BLaER1 (cell line): ENCODE measurements around the gene SEMA5A.
"Not testable (repeated sequence)": the region's sequence is repeated elsewhere in the genome, so short reads cannot be mapped to it uniquely, and the experiment has no call there.

Experiments
- H3K27ac ChIP-seq: shearing (Covaris generic); formaldehyde crosslinking; 2 replicates; pipeline ENCODE4 v1.8.1; 2022
- H3K27me3 ChIP-seq: shearing (Covaris generic); formaldehyde crosslinking; 2 replicates; pipeline ENCODE4 v1.8.1; 2022
- H3K36me3 ChIP-seq: shearing (Covaris generic); formaldehyde crosslinking; 2 replicates; pipeline ENCODE4 v1.8.1; 2022
- H3K4me1 ChIP-seq: shearing (Covaris generic); formaldehyde crosslinking; 2 replicates; pipeline ENCODE4 v1.8.1; 2022
- H3K4me2 ChIP-seq: shearing (Covaris generic); formaldehyde crosslinking; 2 replicates; pipeline ENCODE4 v1.8.1; 2022
- H3K4me3 ChIP-seq: shearing (Covaris generic); formaldehyde crosslinking; 2 replicates; pipeline ENCODE4 v1.8.1; 2022
- H3K9ac ChIP-seq: shearing (Covaris generic); formaldehyde crosslinking; 2 replicates; pipeline ENCODE4 v1.8.1; 2022
- H3K9me3 ChIP-seq: shearing (Covaris generic); formaldehyde crosslinking; 2 replicates; pipeline ENCODE4 v1.8.1; 2022
- H4K20me1 ChIP-seq: shearing (Covaris generic); formaldehyde crosslinking; 2 replicates; pipeline ENCODE4 v1.8.1; 2022
- Cebpa-rat ChIP-seq: shearing (Covaris generic); IDR thresholded peaks from 2 replicates; pipeline ENCODE4 v1.8.1; 2022

The SEMA5A gene

DNA sequence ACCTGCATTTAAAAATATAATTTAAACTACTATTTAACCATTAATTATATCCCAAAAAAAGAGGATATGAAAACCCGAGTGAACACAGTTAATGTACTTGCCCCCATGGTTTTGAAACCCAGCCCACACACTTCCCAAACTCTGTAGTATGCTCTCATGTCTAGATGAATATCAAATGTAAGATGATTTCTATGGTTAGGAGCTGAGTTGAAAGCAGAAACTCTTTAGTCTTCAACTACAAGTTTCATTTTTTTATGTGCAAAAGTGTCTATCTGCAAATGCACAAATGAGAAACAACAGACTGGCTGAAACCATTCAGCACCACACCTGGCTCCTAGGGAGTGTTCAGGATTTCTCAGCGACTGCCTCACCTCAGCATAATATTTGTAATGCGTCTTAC is 183.3 kb downstream of the SEMA5A start:
- no peak overlapping the region for H3K4me3 ChIP-seq
- H4K20me1 ChIP-seq: no peaks in the 10 kb centered on the region
- peaks cover 18% of the 10 kb centered on the region for H3K4me1 ChIP-seq
- TF ChIP-seq Cebpa-rat: no peak
- H3K4me2 ChIP-seq: peak overlapping the region; percentile 51
- H3K36me3 ChIP-seq: no peaks in the 10 kb centered on the region
- H3K9ac ChIP-seq: no peak overlapping the region
- H3K9me3 ChIP-seq: no peaks in the 10 kb centered on the region
- H3K27me3 ChIP-seq: no peaks in the 10 kb centered on the region
- no peak overlapping the region for H3K27ac ChIP-seq

DNA sequence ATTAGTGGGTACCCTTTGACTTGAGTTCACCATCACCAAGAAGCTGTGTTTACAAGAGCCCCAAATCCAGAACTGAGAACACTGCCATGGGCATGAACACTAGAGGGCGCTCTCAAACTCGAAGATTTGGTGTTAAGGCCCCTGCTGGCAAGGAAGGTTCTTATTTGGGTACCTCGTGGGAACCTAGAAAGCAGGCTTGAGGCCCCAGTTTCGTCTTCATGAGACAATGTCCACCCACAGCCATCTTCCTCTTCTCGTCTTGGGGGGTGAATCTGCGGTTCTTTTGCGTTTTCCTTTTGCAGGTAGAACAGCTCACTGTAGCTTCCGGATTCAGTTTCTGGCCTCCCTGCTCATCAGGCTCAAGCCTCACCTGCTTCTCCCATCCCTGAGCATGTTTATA is 184.0 kb downstream of the SEMA5A start:
- H4K20me1 ChIP-seq: no peaks in the 10 kb centered on the region
- H3K4me1 ChIP-seq: peaks cover 18% of the 10 kb centered on the region
- H3K27me3 ChIP-seq: no peaks in the 10 kb centered on the region
- no peak for TF ChIP-seq Cebpa-rat
- H3K27ac ChIP-seq: no peak overlapping the region
- no peaks in the 10 kb centered on the region for H3K36me3 ChIP-seq
- no peak overlapping the region for H3K4me2 ChIP-seq
- no peak overlapping the region for H3K4me3 ChIP-seq
- H3K9ac ChIP-seq: no peak overlapping the region
- no peaks in the 10 kb centered on the region for H3K9me3 ChIP-seq

DNA sequence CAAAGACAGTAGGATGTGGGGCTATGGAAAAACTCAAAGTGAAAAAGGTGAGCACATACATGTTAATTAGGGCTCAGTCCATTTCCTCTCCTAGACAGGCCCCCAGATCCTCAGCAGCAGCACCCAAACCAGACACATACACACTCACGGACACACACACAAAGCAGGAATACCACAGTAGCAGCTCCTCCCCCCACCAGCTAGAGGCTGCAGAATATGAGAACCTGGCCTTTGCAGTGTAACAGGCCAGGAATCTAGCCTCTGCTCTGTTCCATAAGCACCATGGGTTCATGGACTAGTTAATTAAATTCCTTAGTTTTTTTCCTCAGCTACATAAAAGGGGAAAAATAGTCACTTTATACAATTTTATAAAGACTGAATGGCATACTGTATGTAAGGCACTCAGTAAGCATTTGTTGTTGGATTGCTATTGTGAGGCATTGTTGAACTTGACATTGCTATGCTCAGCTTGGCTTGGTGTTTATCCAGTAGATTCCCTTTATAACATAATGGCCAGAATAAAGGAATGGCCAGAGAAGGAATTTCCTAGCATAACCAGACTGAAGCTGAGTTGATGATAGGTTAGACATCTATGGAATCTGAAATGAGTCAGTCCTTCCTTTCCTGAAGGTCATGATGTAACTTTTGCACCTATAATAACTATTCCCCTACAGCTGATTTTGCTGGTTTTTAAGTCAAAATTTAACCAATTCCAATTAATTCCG is 186.8 kb downstream of the SEMA5A start:
- no peak overlapping the region for H3K4me2 ChIP-seq
- H3K27ac ChIP-seq: no peak overlapping the region
- H3K4me3 ChIP-seq: no peak overlapping the region
- TF ChIP-seq Cebpa-rat: no peak
- H3K27me3 ChIP-seq: no peaks in the 10 kb centered on the region
- H3K9ac ChIP-seq: no peak overlapping the region
- no peaks in the 10 kb centered on the region for H3K36me3 ChIP-seq
- no peaks in the 10 kb centered on the region for H3K9me3 ChIP-seq
- peaks cover 18% of the 10 kb centered on the region for H3K4me1 ChIP-seq
- H4K20me1 ChIP-seq: no peaks in the 10 kb centered on the region

DNA sequence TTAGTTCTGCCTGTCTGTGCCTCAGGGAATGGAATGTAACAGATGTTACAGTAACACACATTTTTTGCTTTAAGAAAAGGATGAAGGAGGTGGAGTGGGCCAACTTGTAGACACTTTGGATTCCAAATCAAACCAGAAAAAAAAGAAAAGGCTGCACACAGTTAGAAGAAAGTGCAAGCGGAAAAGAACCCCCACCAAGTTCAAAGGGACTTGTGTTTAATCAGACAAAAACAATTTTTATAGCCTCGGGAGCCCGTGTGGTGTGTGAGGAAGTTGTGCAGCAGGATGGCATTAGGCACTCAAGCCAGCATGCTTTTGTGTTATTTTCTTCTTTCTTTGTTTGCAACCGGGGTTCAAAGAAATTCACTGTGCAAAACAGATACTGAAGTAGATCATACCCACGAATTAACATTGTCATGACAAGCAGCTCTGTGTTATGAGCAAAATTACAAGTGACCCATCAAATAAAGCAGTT is 189.5 kb downstream of the SEMA5A start:
- H3K27me3 ChIP-seq: no peaks in the 10 kb centered on the region
- no peak overlapping the region for H3K27ac ChIP-seq
- TF ChIP-seq Cebpa-rat: no peak
- no peak overlapping the region for H3K4me2 ChIP-seq
- no peaks in the 10 kb centered on the region for H4K20me1 ChIP-seq
- no peak overlapping the region for H3K9ac ChIP-seq
- H3K4me3 ChIP-seq: no peak overlapping the region
- no peaks in the 10 kb centered on the region for H3K4me1 ChIP-seq
- no peaks in the 10 kb centered on the region for H3K9me3 ChIP-seq
- H3K36me3 ChIP-seq: no peaks in the 10 kb centered on the region

DNA sequence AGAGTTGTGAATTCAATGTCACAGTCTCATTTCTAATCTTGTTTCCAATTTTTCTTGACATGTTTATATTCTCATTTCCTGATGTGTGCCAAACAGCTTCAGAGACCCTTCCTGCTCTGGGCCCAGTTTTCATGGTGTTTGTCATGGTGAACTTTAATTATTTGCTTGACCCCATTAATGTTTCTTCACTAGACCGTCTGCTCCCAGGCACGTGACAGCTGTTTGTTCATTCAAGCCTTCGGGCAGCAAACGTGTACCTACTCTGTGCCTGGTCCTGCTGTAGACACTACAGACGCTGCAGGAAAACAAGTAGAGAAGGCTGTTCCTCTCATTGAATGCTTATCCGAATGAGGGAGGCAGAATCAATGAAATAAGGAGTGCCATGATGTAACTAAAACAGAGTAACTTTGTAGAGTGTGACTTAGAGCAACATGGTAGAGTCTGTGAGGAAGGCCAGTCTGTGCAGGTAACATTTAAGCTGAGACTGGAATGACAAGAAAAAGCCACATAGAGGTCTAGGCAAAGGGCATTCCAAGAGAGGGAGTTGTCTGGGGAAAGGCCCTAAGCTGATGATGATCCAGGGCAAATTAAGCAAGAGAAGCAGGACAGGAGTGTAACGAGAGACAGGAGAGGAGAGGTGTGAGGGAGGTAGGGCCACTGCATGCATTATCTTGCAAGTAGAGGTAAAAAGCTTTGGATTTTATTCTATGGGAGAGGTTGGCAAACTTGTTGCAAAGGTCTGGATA is 191.4 kb downstream of the SEMA5A start:
- H3K9me3 ChIP-seq: no peaks in the 10 kb centered on the region
- H3K4me1 ChIP-seq: no peaks in the 10 kb centered on the region
- no peaks in the 10 kb centered on the region for H4K20me1 ChIP-seq
- no peak for TF ChIP-seq Cebpa-rat
- H3K4me3 ChIP-seq: no peak overlapping the region
- no peaks in the 10 kb centered on the region for H3K36me3 ChIP-seq
- no peak overlapping the region for H3K9ac ChIP-seq
- no peaks in the 10 kb centered on the region for H3K27me3 ChIP-seq
- no peak overlapping the region for H3K27ac ChIP-seq
- H3K4me2 ChIP-seq: no peak overlapping the region

DNA sequence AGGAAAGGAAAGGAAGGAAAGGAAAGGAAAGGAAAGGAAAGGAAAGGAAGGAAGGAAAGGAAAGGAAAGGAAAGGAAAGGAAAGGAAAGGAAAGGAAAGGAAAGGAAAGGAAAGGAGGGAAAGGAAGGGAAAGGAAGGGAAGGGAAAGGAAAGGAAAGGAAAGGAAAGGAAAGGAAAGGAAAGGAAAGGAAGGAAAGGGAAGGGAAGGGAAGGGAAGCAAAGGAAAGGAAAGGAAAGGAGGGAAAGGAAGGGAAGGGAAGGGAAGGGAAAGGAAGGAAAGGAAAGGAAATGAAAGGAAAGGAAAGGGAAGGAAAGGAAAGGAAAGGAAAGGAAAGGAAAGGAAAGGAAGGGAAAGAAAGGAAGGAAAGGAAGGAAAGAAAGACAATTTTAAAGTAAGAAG is 192.8 kb downstream of the SEMA5A start:
- H3K27ac ChIP-seq, H3K4me1 ChIP-seq, H3K27me3 ChIP-seq, H3K4me2 ChIP-seq, H4K20me1 ChIP-seq, H3K4me3 ChIP-seq, H3K9me3 ChIP-seq, H3K36me3 ChIP-seq, H3K9ac ChIP-seq: not testable (repeated sequence)

DNA sequence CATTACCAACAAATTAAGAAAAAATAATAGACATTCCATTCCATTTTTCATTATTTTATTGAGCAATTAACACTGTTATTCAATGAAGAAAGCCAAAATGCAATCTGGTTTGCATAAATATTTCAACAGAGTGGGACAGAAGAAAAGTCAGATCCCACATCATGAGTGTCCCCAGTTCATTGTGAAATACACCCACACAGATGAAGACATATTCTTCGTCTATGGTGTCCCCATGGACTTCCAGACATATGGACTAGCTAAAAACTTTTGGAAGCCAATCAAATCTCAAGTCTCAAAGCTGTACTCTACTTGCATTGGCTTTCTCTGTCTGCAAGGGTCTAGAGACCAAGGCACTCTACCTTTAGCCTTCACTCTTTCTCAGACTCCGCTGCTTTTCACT is 194.3 kb downstream of the SEMA5A start:
- no peaks in the 10 kb centered on the region for H3K9me3 ChIP-seq
- no peak for TF ChIP-seq Cebpa-rat
- H4K20me1 ChIP-seq: no peaks in the 10 kb centered on the region
- no peaks in the 10 kb centered on the region for H3K36me3 ChIP-seq
- no peaks in the 10 kb centered on the region for H3K27me3 ChIP-seq
- H3K4me2 ChIP-seq: no peak overlapping the region
- H3K27ac ChIP-seq: no peak overlapping the region
- no peaks in the 10 kb centered on the region for H3K4me1 ChIP-seq
- H3K4me3 ChIP-seq: no peak overlapping the region
- H3K9ac ChIP-seq: no peak overlapping the region

DNA sequence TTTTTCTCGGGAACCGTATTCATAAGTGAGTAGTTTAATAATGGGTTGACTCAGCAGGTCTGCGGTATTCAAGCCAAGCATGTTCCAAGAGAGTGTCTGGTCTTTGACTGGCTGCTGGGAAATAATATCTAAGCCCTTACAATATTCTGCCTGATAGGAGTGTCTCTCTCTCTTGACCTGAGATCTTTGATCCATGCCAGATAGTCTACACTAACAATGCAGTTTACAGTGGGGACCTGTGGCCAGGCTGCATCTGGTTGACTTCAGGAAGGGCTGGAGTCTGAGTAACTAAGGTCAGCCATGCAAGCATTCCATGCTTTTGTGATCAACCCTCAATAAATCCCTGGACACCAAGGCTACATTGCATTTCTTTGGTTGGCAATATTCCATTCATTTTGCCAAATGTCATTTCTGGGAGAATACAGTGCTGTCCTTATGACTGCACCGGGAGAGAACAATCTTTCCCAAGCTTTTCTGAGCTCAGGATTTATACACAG is 195.5 kb downstream of the SEMA5A start:
- Histone ChIP-seq H3K27me3 (no peaks in the 10 kb centered on the region), H3K27ac (no peak overlapping the region), H4K20me1 (no peaks in the 10 kb centered on the region), H3K4me2 (no peak overlapping the region), H3K36me3 (no peaks in the 10 kb centered on the region), H3K9ac (no peak overlapping the region), H3K4me3 (no peak overlapping the region), H3K9me3 (no peaks in the 10 kb centered on the region), H3K4me1 (no peaks in the 10 kb centered on the region)
- TF ChIP-seq Cebpa-rat: no peak

DNA sequence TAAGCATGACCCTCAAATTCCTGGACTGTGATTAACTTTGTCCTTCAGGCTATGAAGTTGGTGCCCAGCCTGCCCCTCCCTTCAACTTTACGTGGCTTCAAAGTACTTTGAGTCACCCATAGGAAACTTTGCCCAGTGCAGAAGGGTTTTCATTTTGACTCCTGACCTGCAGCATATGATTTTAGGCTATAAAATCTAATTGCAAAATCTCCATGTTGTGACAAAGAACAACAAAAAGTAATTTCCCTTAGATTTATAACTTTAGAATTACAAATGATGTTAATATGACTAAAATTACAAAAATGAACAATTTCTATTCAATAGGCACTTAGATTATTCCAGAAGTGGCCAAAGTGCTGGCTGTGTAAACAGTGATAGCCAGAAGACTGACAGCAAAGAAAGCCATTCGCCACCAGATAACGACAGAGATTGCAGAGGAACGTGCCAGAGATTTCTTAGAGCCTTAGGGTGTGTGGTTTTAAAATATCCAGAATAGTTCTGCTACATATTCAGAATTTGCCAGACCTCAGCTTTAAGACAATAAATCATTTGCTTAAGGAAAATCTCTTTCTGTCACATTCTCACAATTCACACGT is 197.4 kb downstream of the SEMA5A start:
- no peak overlapping the region for H3K4me2 ChIP-seq
- no peaks in the 10 kb centered on the region for H3K27me3 ChIP-seq
- H3K9me3 ChIP-seq: no peaks in the 10 kb centered on the region
- no peak for TF ChIP-seq Cebpa-rat
- no peaks in the 10 kb centered on the region for H3K36me3 ChIP-seq
- no peaks in the 10 kb centered on the region for H4K20me1 ChIP-seq
- H3K4me1 ChIP-seq: no peaks in the 10 kb centered on the region
- H3K4me3 ChIP-seq: no peak overlapping the region
- H3K27ac ChIP-seq: no peak overlapping the region
- no peak overlapping the region for H3K9ac ChIP-seq
